Activated T-helper 1 cell treated with anti-CD3 and anti-CD28 coated beads, Interleukin-12 subunit alpha, Interleukin-12 subunit beta, Interleukin-2, Interleukin-4 antibody, amounts not matched to agents 30 ng/mL and 10 ng/mL and 1 ng/mL, durations not matched to agents 14 hours and 24 hours and 36 hours (primary cell): ENCODE results near the gene ADAM12. TPM values are rescaled to one million over a fixed set of nuclear protein-coding genes. Genes with fewer than 3 reads are reported as not detected.

Source experiments
- DNase-seq: peaks from one replicate; pipeline ENCODE4 v3.0.0; 2021; ENCODE audit warnings: low spot score
- H3K27ac Mint-ChIP-seq: one replicate; pipeline ENCODE4 v1.8.0; 2021; ENCODE audit warnings: mild to moderate bottlenecking, mixed read lengths
- H3K27me3 Mint-ChIP-seq: one replicate; pipeline ENCODE4 v1.8.0; 2022; ENCODE audit warnings: mild to moderate bottlenecking, moderate library complexity, mixed read lengths; ENCODE audit not compliant: insufficient read depth
- H3K36me3 Mint-ChIP-seq: one replicate; pipeline ENCODE4 v1.8.0; 2021; ENCODE audit warnings: low read depth, mixed read lengths
- H3K4me1 Mint-ChIP-seq: one replicate; pipeline ENCODE4 v1.8.0; 2021; ENCODE audit warnings: low read depth, mixed read lengths
- H3K4me3 Mint-ChIP-seq: one replicate; pipeline ENCODE4 v1.8.0; 2021; ENCODE audit warnings: mild to moderate bottlenecking, moderate library complexity, mixed read lengths
- H3K9me3 Mint-ChIP-seq: one replicate; pipeline ENCODE4 v1.8.0; 2021; ENCODE audit warnings: mixed read lengths
- intact Hi-C: fragments of 100-400 bp; cut with micrococcal nuclease; formaldehyde crosslinking; loops from one replicate; pipeline ENCODE4 v1.15.1; 2024
- total RNA-seq: library from RNA; stranded (reverse); gene quantifications from 2 replicates; pipeline ENCODE4 v1.2.3, GENCODE V29; 2022

ADAM12 gene
- total RNA-seq, 1 donor from 2014 or later: not detected

DNA sequence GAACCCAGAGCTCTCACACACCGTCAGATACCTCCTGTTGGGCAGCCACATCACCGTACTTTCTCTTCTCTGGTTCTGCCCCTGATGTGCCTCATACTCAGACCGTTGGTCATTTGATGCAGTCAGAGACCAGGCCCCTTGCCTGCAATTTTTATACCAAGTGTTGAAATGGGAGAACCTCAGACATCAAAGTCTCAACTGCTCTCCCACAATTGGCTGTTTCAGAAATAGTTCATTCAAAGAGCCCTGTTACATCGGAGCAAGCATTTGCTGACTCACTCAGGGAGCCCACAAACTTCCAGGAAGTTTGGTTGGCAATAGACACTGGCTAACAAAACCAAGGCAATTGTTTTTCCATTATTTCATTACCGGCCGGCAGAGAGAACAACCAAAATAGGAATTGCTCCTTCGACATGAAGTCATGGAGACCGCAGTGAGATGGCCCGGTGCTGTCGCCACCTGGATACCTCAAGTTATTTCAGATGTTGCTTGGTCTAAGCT is 33.5 kb upstream of the ADAM12 start:
- Mint-ChIP-seq H3K27me3 (no peaks in the 10 kb centered on the region), H3K4me1 (no peaks in the 10 kb centered on the region), H3K27ac (no peak overlapping the region), H3K4me3 (no peak overlapping the region), H3K9me3 (peaks cover 27% of the 10 kb centered on the region), H3K36me3 (no peaks in the 10 kb centered on the region)
- intact Hi-C loops: no loop called here
- no peak for DNase-seq

- Mint-ChIP-seq H3K4me1 (no peaks in the 10 kb centered on the region), H3K27me3 (no peaks in the 10 kb centered on the region), H3K9me3 (peaks cover 30% of the 10 kb centered on the region), H3K27ac (no peak overlapping the region), H3K36me3 (no peaks in the 10 kb centered on the region), H3K4me3 (no peak overlapping the region)
- intact Hi-C loops: no loop called here
- DNase-seq: no peak
These were observed 32.5 kb upstream of the ADAM12 start for GRCh38 chr10:126420567-126421300.

DNA sequence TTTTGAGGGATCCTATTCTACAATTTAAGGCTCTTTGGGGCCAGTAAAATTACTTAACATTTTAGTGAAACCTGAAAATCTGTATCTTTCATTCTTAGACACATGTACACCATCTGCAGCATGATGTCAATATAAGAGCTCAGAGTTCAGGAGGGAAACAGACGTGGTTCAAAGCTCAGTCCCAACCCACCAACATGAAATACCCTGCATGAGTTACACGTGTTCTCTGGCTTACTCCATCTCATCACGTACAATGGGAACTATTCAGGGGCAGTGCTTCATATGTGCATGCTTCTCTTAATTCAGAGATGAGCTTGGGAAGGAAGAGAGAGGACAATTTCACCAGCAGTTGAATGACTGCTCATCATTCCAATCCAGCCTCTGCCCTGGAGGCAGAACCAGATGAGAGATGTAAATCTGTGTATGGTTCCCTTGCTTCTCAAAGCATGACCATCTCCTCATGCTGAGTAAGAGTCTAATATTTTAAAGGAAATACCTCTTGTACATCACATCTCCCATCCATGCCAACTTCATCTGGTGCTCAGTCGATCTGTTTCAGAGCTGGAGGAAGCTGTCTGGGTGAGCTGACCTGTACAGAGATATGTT is 29.0 kb upstream of the ADAM12 start:
- no peaks in the 10 kb centered on the region for H3K27me3 Mint-ChIP-seq

GRCh38 chr10:126409821-126410220 is 21.5 kb upstream of the ADAM12 start:
- DNase-seq: no peak
- H3K4me3 Mint-ChIP-seq: no peak overlapping the region
- H3K27ac Mint-ChIP-seq: no peak overlapping the region
- H3K36me3 Mint-ChIP-seq: no peaks in the 10 kb centered on the region
- H3K4me1 Mint-ChIP-seq: no peaks in the 10 kb centered on the region
- H3K27me3 Mint-ChIP-seq: no peaks in the 10 kb centered on the region
- H3K9me3 Mint-ChIP-seq: no peaks in the 10 kb centered on the region
- intact Hi-C loops: no loop called here

More for the DNA sequence above, 29.0 kb upstream of the ADAM12 start:
- H3K4me1 Mint-ChIP-seq: no peaks in the 10 kb centered on the region
- intact Hi-C loops: no loop called here
- H3K9me3 Mint-ChIP-seq: peaks cover 17% of the 10 kb centered on the region
- no peaks in the 10 kb centered on the region for H3K36me3 Mint-ChIP-seq
- H3K4me3 Mint-ChIP-seq: no peak overlapping the region
- H3K27ac Mint-ChIP-seq: no peak overlapping the region
- no peak for DNase-seq

- no peaks in the 10 kb centered on the region for H3K9me3 Mint-ChIP-seq
- H3K36me3 Mint-ChIP-seq: no peaks in the 10 kb centered on the region
- no peak overlapping the region for H3K27ac Mint-ChIP-seq
- H3K4me1 Mint-ChIP-seq: no peaks in the 10 kb centered on the region
- no peak overlapping the region for H3K4me3 Mint-ChIP-seq
- no peak for DNase-seq
- intact Hi-C loops: no loop called here
- no peaks in the 10 kb centered on the region for H3K27me3 Mint-ChIP-seq
These were observed 20.8 kb upstream of the ADAM12 start for GRCh38 chr10:126408953-126409641.

- no peak for DNase-seq
- H3K4me3 Mint-ChIP-seq: no peak overlapping the region
- intact Hi-C loops: no loop called here
- H3K4me1 Mint-ChIP-seq: no peaks in the 10 kb centered on the region
- no peak overlapping the region for H3K27ac Mint-ChIP-seq
- H3K9me3 Mint-ChIP-seq: no peaks in the 10 kb centered on the region
- H3K36me3 Mint-ChIP-seq: no peaks in the 10 kb centered on the region
- no peaks in the 10 kb centered on the region for H3K27me3 Mint-ChIP-seq
These were observed 19.6 kb upstream of the ADAM12 start for GRCh38 chr10:126407831-126408230.

DNA sequence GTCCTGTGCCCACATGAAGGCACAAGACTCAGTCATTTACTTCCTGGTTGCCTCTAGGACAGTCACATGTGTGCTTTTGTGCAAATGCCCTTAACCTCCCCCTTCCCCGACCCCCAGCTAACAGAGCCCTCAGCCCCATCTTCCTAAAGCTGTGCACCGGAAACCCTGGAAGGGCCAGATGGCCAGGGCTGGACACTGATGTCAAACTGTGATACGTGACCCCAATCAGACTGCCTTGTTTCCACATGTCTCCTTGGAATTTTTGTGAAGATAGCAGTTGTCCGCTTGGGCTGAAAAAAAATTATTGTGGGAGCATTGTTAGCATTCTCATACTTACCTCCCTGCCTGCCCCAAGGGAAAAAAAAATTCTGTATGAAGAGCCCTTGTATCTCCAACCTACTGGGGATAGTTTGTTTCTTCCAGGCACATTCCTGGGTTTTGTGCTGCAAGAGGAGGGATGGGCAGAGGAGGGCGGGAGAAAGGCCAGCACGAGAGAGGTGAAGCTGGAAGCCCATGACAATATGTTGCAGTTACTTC is 17.0 kb upstream of the ADAM12 start:
- intact Hi-C loops: no loop called here
- H3K4me3 Mint-ChIP-seq: no peak overlapping the region
- H3K36me3 Mint-ChIP-seq: no peaks in the 10 kb centered on the region
- no peak for DNase-seq
- no peaks in the 10 kb centered on the region for H3K9me3 Mint-ChIP-seq
- H3K4me1 Mint-ChIP-seq: no peaks in the 10 kb centered on the region
- no peak overlapping the region for H3K27ac Mint-ChIP-seq
- no peaks in the 10 kb centered on the region for H3K27me3 Mint-ChIP-seq

DNA sequence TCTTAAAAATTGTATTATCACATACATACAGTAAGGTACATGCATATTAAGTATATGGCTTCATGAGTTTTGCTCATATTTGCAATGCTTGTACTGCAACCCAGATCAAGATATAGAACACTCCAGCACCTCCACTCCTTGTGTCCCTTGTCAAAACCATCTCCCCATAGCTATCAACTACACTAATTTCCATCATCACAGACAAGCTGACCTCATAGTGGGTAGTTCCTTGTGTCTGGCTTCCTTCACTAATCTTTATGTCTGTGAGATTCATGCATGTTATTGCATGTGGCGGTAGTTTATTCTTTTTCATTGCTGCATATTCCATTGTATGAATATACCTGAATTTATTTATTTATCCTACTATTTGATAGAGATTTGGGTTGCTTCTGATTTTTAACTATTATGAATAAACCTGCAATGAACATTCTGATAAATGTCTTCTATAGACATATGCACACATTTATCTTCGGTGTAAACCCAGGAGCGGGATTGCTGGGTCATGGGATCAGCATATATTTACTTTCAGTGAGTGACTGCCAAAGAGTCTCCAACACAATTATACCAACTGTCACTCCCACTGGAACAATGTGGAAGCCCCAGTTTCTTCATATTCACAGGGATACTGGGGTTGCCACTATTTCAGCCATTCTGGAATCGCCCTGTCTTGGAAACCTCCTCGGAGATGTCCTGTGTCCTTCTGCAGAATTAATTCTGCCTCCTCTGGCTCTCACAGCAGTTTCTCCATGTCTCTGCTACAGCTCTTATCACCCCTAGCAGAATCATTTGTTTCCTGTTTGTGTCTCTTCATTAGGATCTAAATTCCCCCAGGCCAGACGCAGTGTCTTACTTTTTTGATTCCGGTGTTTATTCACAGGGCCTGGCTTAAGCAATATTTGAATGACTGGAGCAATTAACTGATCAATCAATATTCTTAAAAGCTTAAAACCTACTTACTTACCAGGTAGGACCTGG is 14.7 kb upstream of the ADAM12 start:
- Mint-ChIP-seq H3K27ac (no peak overlapping the region), H3K4me3 (no peak overlapping the region), H3K9me3 (no peaks in the 10 kb centered on the region), H3K36me3 (no peaks in the 10 kb centered on the region), H3K4me1 (no peaks in the 10 kb centered on the region), H3K27me3 (no peaks in the 10 kb centered on the region)
- intact Hi-C loops: no loop called here
- DNase-seq: no peak

- intact Hi-C loops: no loop called here
- H3K4me1 Mint-ChIP-seq: no peaks in the 10 kb centered on the region
These were observed 12.4 kb upstream of the ADAM12 start for GRCh38 chr10:126400641-126401040.

GRCh38 chr10:126398924-126399323 is 10.6 kb upstream of the ADAM12 start:
- no peak overlapping the region for H3K4me3 Mint-ChIP-seq
- DNase-seq: no peak
- peaks cover 3% of the 10 kb centered on the region for H3K9me3 Mint-ChIP-seq
- no peaks in the 10 kb centered on the region for H3K27me3 Mint-ChIP-seq
- H3K27ac Mint-ChIP-seq: no peak overlapping the region
- intact Hi-C loops: no loop called here
- no peaks in the 10 kb centered on the region for H3K4me1 Mint-ChIP-seq
- H3K36me3 Mint-ChIP-seq: no peaks in the 10 kb centered on the region

More at GRCh38 chr10:126400641-126401040, 12.4 kb upstream of the ADAM12 start:
- DNase-seq: no peak
- H3K27ac Mint-ChIP-seq: no peak overlapping the region
- peaks cover 3% of the 10 kb centered on the region for H3K9me3 Mint-ChIP-seq
- H3K36me3 Mint-ChIP-seq: no peaks in the 10 kb centered on the region
- H3K4me3 Mint-ChIP-seq: no peak overlapping the region
- no peaks in the 10 kb centered on the region for H3K27me3 Mint-ChIP-seq

GRCh38 chr10:126398383-126398743 is 10.1 kb upstream of the ADAM12 start:
- no peak for DNase-seq
- no peak overlapping the region for H3K4me3 Mint-ChIP-seq
- H3K36me3 Mint-ChIP-seq: no peaks in the 10 kb centered on the region
- peaks cover 3% of the 10 kb centered on the region for H3K9me3 Mint-ChIP-seq
- H3K27ac Mint-ChIP-seq: no peak overlapping the region
- intact Hi-C loops: no loop called here
- H3K4me1 Mint-ChIP-seq: no peaks in the 10 kb centered on the region
- no peaks in the 10 kb centered on the region for H3K27me3 Mint-ChIP-seq

- Mint-ChIP-seq H3K4me1 (no peaks in the 10 kb centered on the region), H3K36me3 (no peaks in the 10 kb centered on the region)
- intact Hi-C loops: no loop called here
These were observed 9.5 kb upstream of the ADAM12 start for GRCh38 chr10:126397640-126398382.

More at GRCh38 chr10:126397640-126398382, 9.5 kb upstream of the ADAM12 start:
- no peak overlapping the region for H3K4me3 Mint-ChIP-seq
- no peak overlapping the region for H3K27ac Mint-ChIP-seq
- H3K27me3 Mint-ChIP-seq: no peaks in the 10 kb centered on the region
- H3K9me3 Mint-ChIP-seq: peaks cover 3% of the 10 kb centered on the region
- DNase-seq: no peak
